22Rv1 (cell line): Measurements from ENCODE around the gene UGDH.

Experiments used
- ZFX ChIP-seq: fragments of 450-650 bp; IDR thresholded peaks from 2 replicates; pipeline ENCODE4 v1.6.1; 2017; ENCODE audit warnings: antibody characterized with exemption, borderline replicate concordance
- TF ChIP-seq, protein P1 (sequence below): fragments of 450-650 bp; IDR thresholded peaks from 2 replicates; pipeline ENCODE4 v1.5.1; 2017; ENCODE audit warnings: mild to moderate bottlenecking

DNA sequence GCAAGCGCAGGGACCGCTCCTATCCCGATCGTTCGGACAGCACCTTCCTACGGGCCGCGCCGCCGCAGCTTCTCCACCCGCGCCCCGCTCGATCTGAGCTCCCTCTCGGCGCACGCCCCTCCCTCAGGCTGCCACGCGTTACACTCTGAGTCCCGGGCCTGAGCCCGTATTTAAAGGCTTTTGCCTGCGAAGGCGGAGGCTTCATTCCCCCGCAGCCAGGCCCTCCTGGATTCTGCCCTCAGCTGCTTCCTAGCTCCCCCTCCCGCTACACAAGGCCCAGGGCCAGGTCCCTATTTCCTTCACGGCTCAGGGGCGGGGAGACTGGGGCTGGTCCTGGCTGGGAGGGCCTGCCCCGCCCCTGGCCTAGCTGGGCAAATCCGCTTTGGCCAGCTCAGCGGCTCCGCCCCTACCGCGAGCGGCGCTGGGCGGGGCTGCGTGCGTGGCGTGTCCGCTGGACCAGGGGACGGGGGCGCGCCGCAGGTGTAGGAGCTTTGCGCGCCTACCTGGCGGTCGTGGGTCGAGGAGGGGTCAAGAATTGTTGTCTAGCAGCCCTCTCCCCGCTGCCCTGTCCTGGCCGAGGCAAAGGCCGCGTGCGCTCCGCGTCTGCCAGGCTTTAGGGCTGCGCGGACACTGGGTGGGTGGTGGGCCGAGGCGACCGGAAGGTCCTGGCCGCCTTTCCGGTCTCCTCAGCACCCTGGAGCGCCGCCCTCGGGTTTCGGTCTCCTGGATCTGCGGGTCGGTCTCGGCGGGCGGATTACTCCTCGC is at the start of gene UGDH:
- TF ChIP-seq, protein P1, sequence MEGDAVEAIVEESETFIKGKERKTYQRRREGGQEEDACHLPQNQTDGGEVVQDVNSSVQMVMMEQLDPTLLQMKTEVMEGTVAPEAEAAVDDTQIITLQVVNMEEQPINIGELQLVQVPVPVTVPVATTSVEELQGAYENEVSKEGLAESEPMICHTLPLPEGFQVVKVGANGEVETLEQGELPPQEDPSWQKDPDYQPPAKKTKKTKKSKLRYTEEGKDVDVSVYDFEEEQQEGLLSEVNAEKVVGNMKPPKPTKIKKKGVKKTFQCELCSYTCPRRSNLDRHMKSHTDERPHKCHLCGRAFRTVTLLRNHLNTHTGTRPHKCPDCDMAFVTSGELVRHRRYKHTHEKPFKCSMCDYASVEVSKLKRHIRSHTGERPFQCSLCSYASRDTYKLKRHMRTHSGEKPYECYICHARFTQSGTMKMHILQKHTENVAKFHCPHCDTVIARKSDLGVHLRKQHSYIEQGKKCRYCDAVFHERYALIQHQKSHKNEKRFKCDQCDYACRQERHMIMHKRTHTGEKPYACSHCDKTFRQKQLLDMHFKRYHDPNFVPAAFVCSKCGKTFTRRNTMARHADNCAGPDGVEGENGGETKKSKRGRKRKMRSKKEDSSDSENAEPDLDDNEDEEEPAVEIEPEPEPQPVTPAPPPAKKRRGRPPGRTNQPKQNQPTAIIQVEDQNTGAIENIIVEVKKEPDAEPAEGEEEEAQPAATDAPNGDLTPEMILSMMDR = no peak
- TF ChIP-seq ZFX = no peak
